Measurements from ENCODE around the gene RUNX1. TPM values are rescaled to one million over a fixed set of nuclear protein-coding genes. Genes with fewer than 3 reads are reported as not detected.

RUNX1 gene
- total RNA-seq, 3 donors from 2014 or later: 24.8 to 165 (median 127) TPM

- DNase-seq (ENCODE audit: low spot score in 2 of 2): no peak
- no peaks in the 10 kb centered on the region for H3K4me1 ChIP-seq
- intact Hi-C loops (cut with DNase I; ENCODE audit: low total_unique reads): no loop called here
- no peak overlapping the region for H3K27ac ChIP-seq
- no peak overlapping the region for H3K4me3 ChIP-seq
- TF ChIP-seq CTCF (IDR thresholded peaks at IDR 0.05) (no peak), POLR2A (IDR thresholded peaks at IDR 0.05) (no peak), POLR2AphosphoS5 (IDR thresholded peaks at IDR 0.05) (no peak)
- H3K27me3 ChIP-seq: no peaks in the 10 kb centered on the region
- H3K9me3 ChIP-seq: no peaks in the 10 kb centered on the region
- no peaks in the 10 kb centered on the region for H3K36me3 ChIP-seq
These were observed 58.3 kb downstream of the RUNX1 start for GRCh38 chr21:34990842-34991241.

DNA sequence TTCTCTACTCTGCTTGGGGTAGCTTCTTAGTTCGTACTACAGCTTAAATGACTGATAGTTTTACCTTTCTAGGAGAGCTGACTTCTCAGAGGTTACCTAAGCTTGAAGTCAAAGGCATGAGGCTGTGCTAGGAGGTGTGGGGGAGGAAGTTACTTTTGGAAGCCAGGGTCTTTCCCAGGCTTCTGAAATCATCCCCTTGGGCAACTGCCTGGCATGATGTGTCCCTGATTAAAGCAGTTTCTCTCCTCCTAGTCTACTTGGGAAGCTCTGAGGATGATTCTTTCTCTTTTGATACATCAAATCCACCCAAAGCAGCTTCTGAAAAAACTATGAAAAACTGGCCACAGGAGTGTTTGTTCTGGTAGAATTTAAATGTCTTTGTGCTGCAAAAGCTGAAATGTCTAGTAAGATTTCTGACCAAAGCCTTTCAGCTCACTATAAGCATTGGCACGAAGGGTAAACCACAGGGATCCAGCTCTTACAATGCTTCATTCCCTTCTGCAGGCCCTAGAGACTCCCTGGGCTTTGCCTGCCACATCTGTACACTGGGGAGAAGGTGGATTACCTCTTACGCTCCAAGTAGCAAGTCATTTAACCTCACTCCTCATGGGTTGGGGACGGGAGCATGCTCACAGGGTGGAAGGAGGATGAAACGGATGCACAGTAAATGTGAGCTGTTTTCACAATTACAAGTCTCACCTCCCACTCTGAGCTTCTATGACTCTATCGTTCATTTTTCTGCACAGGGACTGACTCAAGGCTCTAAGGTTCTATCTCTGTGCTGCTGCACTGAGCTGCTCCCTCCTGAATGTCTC, 59.6 kb downstream of the RUNX1 start:
- Histone ChIP-seq H3K36me3 (no peaks in the 10 kb centered on the region), H3K27me3 (no peaks in the 10 kb centered on the region), H3K4me1 (no peaks in the 10 kb centered on the region), H3K27ac (no peak overlapping the region), H3K4me3 (no peak overlapping the region), H3K9me3 (no peaks in the 10 kb centered on the region)
- no peak for DNase-seq (ENCODE audit: low spot score in 2 of 2)
- no peak for TF ChIP-seq POLR2AphosphoS5 (IDR thresholded peaks at IDR 0.05)
- intact Hi-C loops (cut with DNase I; ENCODE audit: low total_unique reads): no loop called here

DNA sequence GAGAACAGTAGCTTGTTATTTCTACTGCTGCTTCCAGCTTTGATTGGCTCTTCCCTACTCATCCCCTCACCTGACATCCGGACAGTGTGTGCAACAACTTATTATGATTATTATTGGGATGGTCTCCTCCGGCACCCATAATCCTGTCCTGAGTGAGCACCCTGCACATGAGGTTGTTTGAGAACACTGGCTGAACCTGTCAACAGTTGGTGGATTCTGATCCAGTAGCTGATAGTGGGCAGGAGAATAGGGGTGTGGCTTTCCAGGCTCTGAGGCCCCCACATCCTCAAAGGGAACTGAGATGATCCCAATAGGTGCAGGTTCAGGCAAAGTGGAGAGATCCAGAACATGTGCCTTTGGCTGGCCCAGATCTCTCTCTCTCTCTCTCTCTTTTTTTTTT, 60.5 kb downstream of the RUNX1 start:
- no peaks in the 10 kb centered on the region for H3K36me3 ChIP-seq
- H3K9me3 ChIP-seq: no peaks in the 10 kb centered on the region
- H3K27ac ChIP-seq: no peak overlapping the region
- no peak for DNase-seq (ENCODE audit: low spot score in 2 of 2)
- H3K4me1 ChIP-seq: no peaks in the 10 kb centered on the region
- H3K27me3 ChIP-seq: no peaks in the 10 kb centered on the region
- H3K4me3 ChIP-seq: no peak overlapping the region
- intact Hi-C loops (cut with DNase I; ENCODE audit: low total_unique reads): no loop called here
- TF ChIP-seq POLR2AphosphoS5 (IDR thresholded peaks at IDR 0.05) (no peak), CTCF (IDR thresholded peaks at IDR 0.05) (no peak), POLR2A (IDR thresholded peaks at IDR 0.05) (no peak)

DNA sequence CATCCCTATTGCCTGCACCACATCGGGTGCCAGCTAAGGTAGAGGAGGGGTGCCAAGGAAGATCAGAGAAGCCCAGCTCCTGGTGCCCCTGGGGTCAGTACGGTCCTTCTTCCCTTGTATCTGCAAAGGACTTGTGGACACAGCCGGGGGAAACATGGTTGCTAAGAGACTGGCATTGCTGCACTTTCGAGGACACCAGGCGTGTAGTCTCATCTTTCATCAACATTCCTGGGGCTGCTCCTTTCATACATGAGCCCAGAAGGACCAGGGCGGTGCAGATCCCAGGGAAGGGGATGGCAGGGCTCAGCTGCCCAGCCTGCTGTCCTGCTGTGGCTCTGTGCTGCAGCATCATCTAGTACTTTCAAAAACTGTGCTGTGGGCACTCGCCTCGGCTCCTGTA, 61.0 kb downstream of the RUNX1 start:
- no peak for DNase-seq (ENCODE audit: low spot score in 2 of 2)
- Histone ChIP-seq H3K27me3 (no peaks in the 10 kb centered on the region), H3K36me3 (no peaks in the 10 kb centered on the region), H3K4me3 (no peak overlapping the region), H3K9me3 (no peaks in the 10 kb centered on the region), H3K27ac (peak overlapping the region in 1 of 2 donors; percentile 52), H3K4me1 (no peaks in the 10 kb centered on the region)
- TF ChIP-seq POLR2A (IDR thresholded peaks at IDR 0.05) (no peak), CTCF (IDR thresholded peaks at IDR 0.05) (no peak), POLR2AphosphoS5 (IDR thresholded peaks at IDR 0.05) (no peak)
- intact Hi-C loops (cut with DNase I; ENCODE audit: low total_unique reads): no loop called here

DNA sequence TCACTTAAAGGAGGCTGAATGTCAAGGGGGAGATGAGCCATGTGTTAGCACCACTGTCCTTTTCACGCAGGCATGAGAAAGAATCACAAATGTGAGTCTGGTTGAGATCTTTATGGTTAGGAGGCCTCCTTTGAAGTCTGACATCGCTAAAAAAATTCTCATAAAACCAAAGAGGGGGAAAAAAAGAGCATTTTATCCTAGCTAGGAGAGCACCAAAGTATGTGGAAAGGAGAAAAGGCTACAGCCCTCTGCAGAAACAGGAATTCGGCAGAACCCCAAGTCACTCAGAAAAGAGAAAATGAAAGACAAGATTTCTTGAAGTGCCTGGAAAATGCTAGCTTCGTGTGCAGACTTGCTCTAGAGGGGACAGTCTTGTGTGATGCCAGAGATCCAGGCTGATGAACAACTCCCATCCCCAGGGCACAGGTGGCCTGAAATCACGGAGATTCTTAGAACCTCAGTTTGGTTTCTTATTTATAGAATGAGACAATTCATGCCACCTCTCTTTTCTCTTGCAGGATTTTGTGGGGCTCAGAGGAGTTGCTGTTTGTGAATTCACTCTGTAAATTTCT, 61.5 kb downstream of the RUNX1 start:
- Histone ChIP-seq H3K27ac (peak overlapping the region in 1 of 2 donors; percentile 52), H3K36me3 (no peaks in the 10 kb centered on the region)

More for the DNA sequence above, 61.5 kb downstream of the RUNX1 start:
- TF ChIP-seq POLR2A (IDR thresholded peaks at IDR 0.05) (no peak), POLR2AphosphoS5 (IDR thresholded peaks at IDR 0.05) (no peak), CTCF (IDR thresholded peaks at IDR 0.05) (no peak)
- Histone ChIP-seq H3K9me3 (no peaks in the 10 kb centered on the region), H3K27me3 (no peaks in the 10 kb centered on the region), H3K4me1 (no peaks in the 10 kb centered on the region), H3K4me3 (no peak overlapping the region)
- DNase-seq (ENCODE audit: low spot score in 2 of 2): no peak
- intact Hi-C loops (cut with DNase I; ENCODE audit: low total_unique reads): no loop called here
